GM10847 (cell line): ENCODE measurements around the gene CLASP1.

ENCODE experiments used
- POLR2A ChIP-seq: IDR thresholded peaks from 2 replicates; pipeline ENCODE4 v1.6.1; 2011; ENCODE audit not compliant: insufficient read length; ENCODE audit errors: extremely low read depth

The CLASP1 gene

DNA sequence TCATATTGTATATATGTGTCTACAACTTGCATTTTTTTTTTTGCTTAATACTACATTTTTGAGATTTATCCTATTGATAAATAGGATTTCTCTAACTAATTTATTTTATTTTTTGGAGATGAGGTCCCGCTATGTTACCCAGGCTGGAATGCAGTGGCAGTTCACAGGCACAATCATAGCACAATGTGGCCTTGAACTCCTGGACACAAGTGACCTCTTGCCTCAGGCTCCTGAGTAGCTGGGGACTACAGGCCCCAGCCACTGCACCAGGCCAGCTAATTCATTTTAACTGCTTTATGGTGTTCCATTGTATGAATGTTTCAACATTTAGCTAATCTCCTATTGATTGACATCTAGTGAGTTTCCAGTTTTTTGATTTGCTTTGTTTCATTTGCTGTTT, 16.8 kb upstream of the CLASP1 start:
- no peak for TF ChIP-seq POLR2A

DNA sequence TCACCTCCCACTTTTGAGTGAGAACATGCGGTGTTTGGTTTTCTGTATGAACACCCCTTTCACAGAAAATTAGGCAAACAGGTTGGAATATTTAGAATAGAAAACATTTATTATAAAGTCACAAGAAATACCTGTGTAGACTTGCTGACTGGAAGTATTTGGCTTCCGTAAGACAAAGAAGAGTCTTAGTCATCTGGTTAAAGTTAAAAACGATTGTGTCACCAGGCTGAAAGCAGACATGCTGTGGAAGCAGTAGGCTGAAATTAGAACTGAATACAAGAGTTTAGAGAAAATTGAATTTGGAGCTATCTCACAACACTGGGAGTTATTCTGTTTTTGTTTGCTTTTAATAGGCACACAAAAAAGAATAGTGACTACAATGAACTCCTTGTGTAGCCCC, 16.2 kb upstream of the CLASP1 start:
- no peak for TF ChIP-seq POLR2A

DNA sequence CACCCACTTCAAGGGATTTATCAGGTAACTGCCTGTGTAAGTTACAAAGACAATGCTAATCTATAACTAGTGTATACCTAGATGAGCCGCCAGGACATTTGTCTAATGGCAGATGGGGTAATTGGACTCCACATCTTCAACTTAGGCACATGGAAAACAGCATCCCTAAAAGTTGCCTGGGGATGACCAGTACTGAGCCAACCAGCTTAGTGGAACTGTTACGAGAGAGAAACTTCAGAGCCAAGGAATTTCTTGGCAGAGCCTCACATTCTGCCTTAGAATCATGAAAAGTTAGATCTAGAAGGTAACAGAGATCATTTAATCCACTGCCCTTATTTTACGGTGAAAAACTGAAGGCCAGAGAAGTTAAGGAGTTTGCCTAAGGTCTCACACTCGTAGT, 15.5 kb upstream of the CLASP1 start:
- TF ChIP-seq POLR2A = no peak

DNA sequence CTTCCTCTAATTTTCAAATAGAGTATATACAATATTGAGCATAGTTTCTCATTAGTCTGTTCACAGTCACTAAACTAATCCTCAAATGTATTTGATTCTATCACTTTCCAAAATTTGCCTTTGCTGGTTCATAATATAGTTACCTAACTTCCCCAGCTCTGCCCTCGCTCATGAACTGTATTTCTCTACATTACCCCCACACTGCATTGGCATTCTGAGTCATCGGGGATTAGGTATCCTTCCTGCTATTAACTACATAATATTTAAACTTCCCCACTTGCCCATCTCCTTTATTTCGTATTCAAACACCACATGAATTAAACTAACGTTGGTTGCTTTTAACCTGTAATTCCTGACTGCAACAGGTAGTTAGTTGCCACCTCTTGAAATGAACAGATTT, 14.8 kb upstream of the CLASP1 start:
- TF ChIP-seq POLR2A = no peak

DNA sequence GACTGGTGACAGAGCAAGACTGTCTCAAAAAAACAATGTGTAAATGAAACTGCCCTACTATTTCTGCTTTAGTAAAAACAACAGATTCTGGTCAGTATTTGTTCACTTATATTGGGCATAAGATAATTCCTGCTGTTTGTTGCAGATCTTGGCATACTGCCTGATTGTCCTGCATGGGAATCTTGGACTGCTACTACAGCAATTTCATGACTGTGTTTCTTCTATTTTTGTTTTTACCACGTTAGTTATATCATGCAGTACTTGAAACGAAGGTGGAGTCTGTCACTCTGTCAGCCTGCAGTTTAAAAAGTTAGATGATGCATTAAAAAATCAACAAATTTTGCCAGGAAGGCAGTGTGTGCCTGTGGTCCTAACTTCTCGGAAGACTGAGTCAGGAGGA, 14.2 kb upstream of the CLASP1 start:
- TF ChIP-seq POLR2A = no peak

DNA sequence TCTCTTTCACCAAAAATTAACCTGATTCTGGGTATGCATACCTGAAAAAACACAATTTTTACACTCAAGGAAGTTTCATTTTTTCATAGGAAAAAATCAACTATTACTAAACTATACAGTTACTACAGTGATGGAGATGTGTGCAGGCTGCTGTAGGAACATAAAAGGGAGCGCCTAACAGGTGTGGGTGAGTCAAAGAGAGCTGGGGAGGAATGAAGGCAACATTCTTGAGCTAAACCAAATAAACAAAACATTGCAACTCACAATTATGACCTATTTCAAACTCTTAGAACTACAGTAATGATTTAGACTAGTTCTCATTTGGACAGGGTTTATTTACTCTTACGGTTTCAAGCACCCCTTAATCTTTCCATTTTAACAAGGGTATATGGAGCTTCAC, 13.4 kb upstream of the CLASP1 start:
- TF ChIP-seq POLR2A = no peak

DNA sequence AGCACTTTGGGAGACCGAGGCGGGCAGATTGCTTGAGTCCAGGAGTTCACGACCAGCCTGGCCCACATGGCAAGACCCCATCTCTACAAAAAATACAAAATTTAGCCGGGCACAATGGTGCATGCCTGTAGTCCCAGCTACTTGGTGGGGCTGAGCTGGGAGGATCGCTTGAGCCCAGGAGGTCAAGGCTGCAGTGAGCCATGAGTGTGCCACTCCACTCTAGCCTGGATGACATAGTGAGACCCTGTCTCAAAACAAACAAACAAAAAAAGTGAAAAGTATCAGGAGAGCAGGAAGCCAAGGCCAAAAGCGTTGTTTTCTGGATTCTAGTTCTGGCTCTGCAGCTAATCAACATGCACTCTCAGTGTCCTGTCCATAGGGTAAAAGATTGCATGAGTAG, 10.7 kb upstream of the CLASP1 start:
- no peak for TF ChIP-seq POLR2A

DNA sequence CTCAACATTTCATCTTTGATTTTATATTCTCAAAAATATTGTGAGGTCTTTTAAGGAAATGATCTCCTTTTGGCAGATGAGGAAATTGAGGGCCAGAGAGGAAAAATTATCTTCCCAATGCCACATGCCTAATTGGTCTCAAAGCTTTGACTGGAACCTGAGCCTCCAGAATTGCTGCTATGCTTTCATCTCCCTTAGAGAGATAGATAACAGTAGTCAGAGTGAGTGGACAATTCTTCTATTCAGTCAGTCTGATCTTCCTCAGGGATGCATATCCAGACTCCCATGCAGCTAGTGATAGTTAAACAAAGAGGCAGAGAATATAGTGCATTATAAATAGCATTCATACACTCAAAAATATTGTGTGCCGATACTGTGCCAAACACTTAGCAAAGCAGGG, 3.8 kb upstream of the CLASP1 start:
- TF ChIP-seq POLR2A = no peak

DNA sequence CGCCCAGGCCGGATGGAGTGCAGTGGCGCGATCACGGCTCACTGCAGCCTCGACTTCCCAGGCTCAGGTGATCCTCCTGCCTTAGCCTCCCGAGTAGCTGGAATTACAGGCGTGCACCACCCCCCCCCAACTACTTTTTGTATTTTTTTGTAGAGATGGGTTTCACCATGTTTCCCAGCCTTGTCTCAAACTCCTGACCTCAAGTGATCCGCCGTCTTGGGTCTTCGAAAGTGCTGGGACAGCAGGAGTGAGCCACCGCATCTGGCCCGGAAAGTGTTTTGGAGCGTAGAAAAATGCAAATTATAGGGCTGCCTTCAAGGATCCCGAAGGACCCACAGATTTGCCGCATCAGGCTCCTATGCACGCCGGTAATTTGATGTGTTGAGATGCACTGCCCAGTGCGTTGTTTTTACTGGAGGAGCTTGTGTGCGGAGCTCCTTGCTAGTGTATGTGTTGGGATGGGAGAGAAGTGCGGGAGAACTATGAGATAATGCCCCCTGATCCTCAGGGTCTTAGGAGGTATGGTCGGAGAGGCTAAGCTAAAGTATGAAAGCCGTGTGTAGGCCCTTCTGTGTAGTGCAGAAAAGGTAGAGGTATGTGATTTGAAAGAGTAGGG, 1.2 kb upstream of the CLASP1 start:
- TF ChIP-seq POLR2A = no peak

DNA sequence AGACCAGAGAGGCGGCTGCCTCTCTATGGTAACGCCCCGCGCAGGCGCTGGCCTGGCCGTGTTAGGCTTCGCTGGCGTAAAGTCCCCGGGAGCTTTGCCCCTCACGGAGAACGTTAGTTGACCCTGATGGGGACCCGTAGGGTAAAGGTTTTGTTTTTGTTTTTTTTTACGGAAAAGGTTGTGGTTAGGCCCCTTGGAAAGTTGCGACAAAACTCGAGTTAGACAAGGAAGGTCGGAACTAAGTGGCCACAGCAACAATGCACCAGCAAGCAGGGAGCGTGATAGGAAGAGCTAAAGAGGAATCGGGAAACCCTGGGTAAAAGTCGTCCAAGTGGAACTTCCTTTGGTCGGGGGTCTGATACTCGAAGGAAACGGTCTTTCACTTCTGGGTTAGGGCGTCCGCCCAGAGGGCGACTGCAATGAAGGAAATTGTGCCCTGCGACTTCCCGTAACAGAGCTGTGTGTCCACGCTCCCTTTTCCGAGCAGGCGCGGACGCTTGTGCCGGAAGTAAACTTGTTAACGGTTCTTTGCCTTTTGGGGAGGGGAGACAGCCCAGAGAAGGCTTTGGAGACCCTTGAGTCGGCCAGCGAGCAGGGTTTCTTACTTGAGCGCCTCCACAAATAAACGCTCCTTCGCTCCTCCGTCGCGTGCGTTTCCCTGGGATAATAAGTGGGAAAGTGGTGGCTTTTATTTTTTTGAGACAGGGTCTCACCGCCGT, 493 bp upstream of the CLASP1 start:
- TF ChIP-seq POLR2A = peak; percentile 54

DNA sequence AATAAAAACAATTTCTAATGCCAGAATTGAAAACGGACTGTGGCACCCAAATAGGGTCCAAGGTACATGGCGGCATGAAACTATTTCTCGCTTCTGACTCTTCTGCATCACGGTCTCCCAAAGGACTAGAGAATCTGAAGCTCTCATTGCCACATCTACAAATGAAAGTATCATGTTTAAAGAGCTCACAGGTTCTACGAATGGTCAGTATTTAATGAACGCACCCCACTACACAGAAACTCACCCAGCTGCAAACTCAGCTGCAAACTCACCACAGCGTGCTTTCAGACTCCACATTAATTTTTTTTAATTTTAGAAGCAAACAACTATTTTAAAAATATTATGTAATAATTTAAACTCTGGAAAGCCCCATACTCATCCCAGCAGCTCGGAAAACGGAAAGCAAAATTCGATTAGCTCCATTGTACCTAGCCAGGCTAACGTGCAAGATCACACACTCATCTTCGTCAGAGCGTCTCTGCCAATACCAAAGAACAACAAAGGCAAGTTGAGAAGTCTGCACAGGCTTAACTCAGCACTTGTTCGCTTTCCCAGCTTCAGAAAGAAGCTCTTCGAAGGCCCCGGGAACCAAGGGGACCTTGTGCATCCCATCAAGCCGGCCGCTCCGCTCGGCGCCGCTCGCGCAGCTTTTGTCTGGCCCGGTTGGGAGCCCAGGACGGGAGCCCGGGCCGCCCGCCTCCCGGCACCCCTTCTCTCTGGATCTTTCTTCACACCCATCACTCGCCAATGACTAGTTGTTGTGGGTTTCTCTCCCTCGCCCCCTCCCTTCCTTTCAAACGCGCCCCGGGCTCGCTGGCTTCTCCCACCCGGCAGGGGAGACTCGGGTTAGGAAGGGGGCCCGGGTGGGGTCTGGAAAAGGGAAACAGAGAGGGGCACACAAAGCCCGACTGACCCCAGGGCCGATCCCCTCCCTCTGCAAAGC, 785 bp downstream of the CLASP1 start:
- TF ChIP-seq POLR2A = no peak

DNA sequence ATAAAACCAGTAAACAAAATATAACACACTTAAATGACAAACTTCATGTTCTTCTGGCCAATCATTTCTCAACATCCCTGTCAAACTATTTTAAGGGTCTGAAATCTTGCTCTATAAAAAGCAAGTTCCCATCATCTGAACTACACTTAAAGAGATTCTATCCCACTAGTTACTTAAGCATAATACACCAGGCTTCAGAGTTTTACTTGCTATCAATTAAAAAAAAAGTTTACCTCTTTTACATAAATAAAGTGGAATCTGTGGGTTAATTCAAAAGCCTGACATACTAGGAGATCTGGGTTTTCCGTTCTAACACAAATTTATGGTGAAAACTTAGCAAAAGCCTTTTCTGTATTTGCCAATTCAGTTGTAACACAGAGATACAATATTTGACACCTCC, 1.9 kb downstream of the CLASP1 start:
- TF ChIP-seq POLR2A = no peak

DNA sequence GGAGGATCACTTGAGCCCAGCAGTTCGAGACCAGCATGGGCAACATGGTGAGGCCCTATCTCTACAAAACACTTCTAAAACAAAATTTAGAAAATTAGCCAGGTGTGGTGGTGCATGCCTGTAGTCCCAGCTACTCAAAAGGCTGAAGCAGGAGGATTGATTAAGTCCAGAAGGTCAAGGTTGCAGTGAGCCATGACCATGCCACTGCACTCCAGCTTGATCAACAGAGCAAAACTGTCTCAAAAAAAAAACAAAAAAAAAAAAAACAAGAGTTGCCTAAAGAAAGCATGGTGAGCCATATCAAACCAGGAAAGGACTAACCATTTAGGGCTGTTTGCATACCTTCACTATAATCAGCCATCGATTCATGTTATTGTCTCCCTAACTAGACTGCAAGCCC, 4.5 kb downstream of the CLASP1 start:
- TF ChIP-seq POLR2A = no peak

DNA sequence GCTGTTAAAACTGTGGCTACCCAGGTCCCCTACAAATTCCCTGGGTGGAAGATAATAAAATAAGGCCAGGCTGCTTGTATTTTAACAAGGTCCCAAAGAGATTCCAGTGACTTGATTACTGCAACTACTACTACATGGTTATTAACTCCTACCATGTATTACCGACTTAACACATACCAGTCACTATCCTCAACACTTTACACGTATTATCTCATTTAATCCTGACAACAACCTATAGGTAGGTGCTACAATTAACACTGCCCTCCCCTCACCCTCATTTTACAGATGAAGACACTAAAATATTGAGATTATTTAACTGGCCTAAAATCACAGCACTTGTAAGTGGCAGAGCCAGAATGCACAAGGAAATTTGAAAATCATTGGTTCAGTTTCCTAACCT, 5.4 kb downstream of the CLASP1 start:
- no peak for TF ChIP-seq POLR2A

DNA sequence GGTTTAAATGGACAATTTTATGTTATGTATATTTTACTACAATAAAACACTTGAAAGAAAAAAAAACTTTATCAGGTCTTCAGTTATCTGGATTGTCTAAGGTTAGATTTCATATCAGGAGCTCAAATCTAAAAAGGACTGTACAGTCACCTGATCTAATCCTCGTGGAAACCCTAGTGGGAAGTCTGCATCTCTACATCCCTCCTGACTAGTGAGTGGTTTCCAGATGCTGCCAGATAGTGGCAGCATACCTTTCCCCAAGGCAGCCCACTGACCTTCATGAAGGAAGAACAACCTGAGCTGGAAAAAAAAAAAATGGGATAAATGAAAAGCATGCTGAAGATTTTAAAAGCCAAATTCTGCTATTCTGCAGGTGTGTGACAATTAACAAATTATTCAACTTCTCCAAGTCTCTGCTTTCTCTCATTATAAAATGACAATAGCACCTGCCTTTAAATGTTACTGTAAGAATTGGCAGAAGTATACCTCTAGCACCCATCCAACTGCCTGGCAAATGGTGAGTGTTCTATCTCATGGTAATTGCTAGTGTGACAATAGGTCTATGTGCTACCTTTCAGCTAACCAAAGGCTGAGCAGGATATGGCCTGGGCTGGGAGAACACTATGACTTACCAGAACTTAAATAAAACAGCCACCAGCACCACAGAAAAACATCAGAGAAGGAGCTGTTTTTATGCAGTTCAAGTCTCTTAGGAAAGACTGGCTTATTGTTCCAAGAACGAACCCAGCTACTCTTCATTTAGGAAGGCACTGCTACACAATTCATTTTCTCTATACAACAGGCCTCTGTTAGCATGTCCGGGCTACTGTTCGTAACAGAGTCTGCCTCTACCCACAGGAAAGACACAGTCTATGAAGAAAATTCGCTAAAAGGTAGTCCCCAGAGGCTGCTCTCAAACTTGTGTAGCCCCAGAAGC, 8.6 kb downstream of the CLASP1 start:
- TF ChIP-seq POLR2A = no peak
